Right ventricle myocardium inferior (tissue), 1 donor: ENCODE results near the gene TET2. TPM values are rescaled to one million over a fixed set of nuclear protein-coding genes. Genes with fewer than 3 reads are reported as not detected.
A peak's percentile ranks its signal among the peaks of the same experiment; 100 is the strongest.
"Not testable (repeated sequence)": the region's sequence is repeated elsewhere in the genome, so short reads cannot be mapped to it uniquely, and the experiment has no call there.

ENCODE experiments used
- ATAC-seq: fragments of 200-7000 bp; cut with Tn5 transposase; one replicate; pipeline ENCODE4 v1.9.1; 2020; ENCODE audit warnings: mild to moderate bottlenecking, moderate library complexity
- DNase-seq: peaks from one replicate; pipeline ENCODE4 v3.0.0; 2021; ENCODE audit errors: missing footprints
- intact Hi-C: fragments of 100-400 bp; cut with DNase I; formaldehyde crosslinking; loops from one replicate; pipeline ENCODE4 v1.11.0; 2022
- total RNA-seq: library from RNA; stranded (reverse); fragmentation: NEBNext Ultra II Directional; extraction: Animal tissue kit (Norgen Biotek cat#: 25700); gene quantifications from one replicate; pipeline ENCODE4 v1.2.1, GENCODE V29; 2021
- donor health status: DM: no; HTN: yes; CAD: no; lungs with severe emphysema.

TET2 gene
- total RNA-seq, 1 donor from 2014 or later: 12.1 TPM

- no peak for DNase-seq
- intact Hi-C loops: no loop called here
- ATAC-seq: no peak
Measured at GRCh38 chr4:105272002-105272401, 125.3 kb downstream of the TET2 start.

GRCh38 chr4:105273230-105273629, 126.6 kb downstream of the TET2 start:
- intact Hi-C loops: no loop called here
- ATAC-seq: no peak
- no peak for DNase-seq

- intact Hi-C loops: no loop called here
Measured at GRCh38 chr4:105274090-105274489, 127.4 kb downstream of the TET2 start.

GRCh38 chr4:105274504-105274903, 127.8 kb downstream of the TET2 start:
- ATAC-seq (no peak), DNase-seq (no peak)
- intact Hi-C loops: no loop called here

More at GRCh38 chr4:105274090-105274489, 127.4 kb downstream of the TET2 start:
- no peak for DNase-seq
- no peak for ATAC-seq

GRCh38 chr4:105276361-105277104, 129.9 kb downstream of the TET2 start:
- no peak for ATAC-seq
- intact Hi-C loops: no loop called here
- DNase-seq: no peak

- DNase-seq (no peak), ATAC-seq (no peak)
- intact Hi-C loops: no loop called here
Measured at GRCh38 chr4:105277702-105278101, 131.0 kb downstream of the TET2 start.

GRCh38 chr4:105279314-105279713, 132.6 kb downstream of the TET2 start:
- DNase-seq (no peak), ATAC-seq (no peak)
- intact Hi-C loops: no loop called here

- intact Hi-C loops: no loop called here
- peak; percentile 42 for ATAC-seq
- no peak for DNase-seq
Measured at GRCh38 chr4:105280338-105281123, 133.9 kb downstream of the TET2 start.

- ATAC-seq (no peak), DNase-seq (no peak)
- intact Hi-C loops: no loop called here
Measured at GRCh38 chr4:105281124-105281415, 134.4 kb downstream of the TET2 start.

GRCh38 chr4:105282489-105282888, 135.8 kb downstream of the TET2 start:
- no peak for DNase-seq
- intact Hi-C loops: no loop called here

GRCh38 chr4:105283501-105283900, 136.8 kb downstream of the TET2 start:
- no peak for DNase-seq
- ATAC-seq: no peak
- intact Hi-C loops: no loop called here

More at GRCh38 chr4:105282489-105282888, 135.8 kb downstream of the TET2 start:
- ATAC-seq: no peak

GRCh38 chr4:105288121-105288520, 141.4 kb downstream of the TET2 start:
- no peak for ATAC-seq
- intact Hi-C loops: no loop called here
- no peak for DNase-seq

- intact Hi-C loops: no loop called here
- DNase-seq: no peak
- no peak for ATAC-seq
Measured at GRCh38 chr4:105291925-105292324, 145.2 kb downstream of the TET2 start.

GRCh38 chr4:105293360-105293759, 146.7 kb downstream of the TET2 start:
- intact Hi-C loops: no loop called here
- ATAC-seq (no peak), DNase-seq (no peak)

- intact Hi-C loops: no loop called here
Measured at GRCh38 chr4:105296672-105297071, 150.0 kb downstream of the TET2 start.

GRCh38 chr4:105299027-105299426, 152.4 kb downstream of the TET2 start:
- ATAC-seq, intact Hi-C loops, DNase-seq: not testable (repeated sequence)

More at GRCh38 chr4:105296672-105297071, 150.0 kb downstream of the TET2 start:
- no peak for ATAC-seq
- DNase-seq: no peak

GRCh38 chr4:105304085-105304484, 157.4 kb downstream of the TET2 start:
- DNase-seq (no peak), ATAC-seq (no peak)
- intact Hi-C loops: no loop called here

- DNase-seq (no peak), ATAC-seq (no peak)
- intact Hi-C loops: no loop called here
Measured at GRCh38 chr4:105305019-105305836, 158.6 kb downstream of the TET2 start.

- no peak for DNase-seq
- intact Hi-C loops: no loop called here
- no peak for ATAC-seq
Measured at GRCh38 chr4:105306158-105306781, 159.6 kb downstream of the TET2 start.
